Measurements from ENCODE around the gene NPHS1.

GRCh38 chr19:35862528-35862927 lies 10.2 kb upstream of the NPHS1 start:
- TF ChIP-seq CTCF (IDR thresholded peaks at IDR 0.05; ENCODE audit: poor library complexity, severe bottlenecking), result no peak
- TF ChIP-seq SMC3 (conservative IDR thresholded peaks at IDR 0.05; ENCODE audit: poor library complexity), result no peak
- no peak for TF ChIP-seq POLR2AphosphoS5 (IDR thresholded peaks at IDR 0.05)
- TF ChIP-seq TAF1 (IDR thresholded peaks at IDR 0.05; ENCODE audit: low read depth), result no peak
- no peak for TF ChIP-seq RAD21 (conservative IDR thresholded peaks at IDR 0.05)
- TF ChIP-seq EZH2 (IDR thresholded peaks at IDR 0.05; ENCODE audit: borderline replicate concordance, insufficient read depth, low read length, poor library complexity, severe bottlenecking), result no peak
- no peak for TF ChIP-seq EP300 (conservative IDR thresholded peaks at IDR 0.05; ENCODE audit: poor library complexity, severe bottlenecking)
- no peak for TF ChIP-seq REST (IDR thresholded peaks at IDR 0.05; ENCODE audit: borderline replicate concordance)

All from neural cell (in vitro differentiated cells).